Mesenchymal stem cell (in vitro differentiated cells and primary cell): ENCODE data around the gene TASL.
"Not testable (repeated sequence)": the region's sequence is repeated elsewhere in the genome, so short reads cannot be mapped to it uniquely, and the experiment has no call there.

ENCODE experiments used
- DNase-seq: peaks from one replicate; pipeline ENCODE4 v3.0.0-alpha.2; 2013
- H2AFZ ChIP-seq: one replicate; pipeline ENCODE4 v1.6.1; 2013; ENCODE audit warnings: low read depth, mild to moderate bottlenecking, control low read depth, inconsistent platforms, low read length, moderate library complexity
- H2AK5ac ChIP-seq: 2 replicates; pipeline ENCODE4 v1.6.1; 2013; ENCODE audit warnings: low read length, moderate library complexity, mild to moderate bottlenecking, inconsistent platforms; ENCODE audit not compliant: severe bottlenecking
- H2BK120ac ChIP-seq: one replicate; pipeline ENCODE4 v1.6.1; 2013; ENCODE audit warnings: low read depth, mild to moderate bottlenecking, inconsistent platforms, low read length, moderate library complexity
- H2BK12ac ChIP-seq, 2 experiments: one replicate each; pipeline ENCODE4 v1.6.1; 2013; ENCODE audit warnings: inconsistent platforms in 2 of 2, low read length in 2 of 2, mild to moderate bottlenecking in 2 of 2, moderate library complexity in 2 of 2, control low read depth in 1 of 2
- H2BK15ac ChIP-seq: one replicate; pipeline ENCODE4 v1.6.1; 2013; ENCODE audit warnings: mild to moderate bottlenecking, low read depth, inconsistent platforms; ENCODE audit not compliant: poor library complexity, severe bottlenecking
- H2BK5ac ChIP-seq: 2 replicates; pipeline ENCODE4 v1.6.1; 2013; ENCODE audit warnings: low read depth, mild to moderate bottlenecking, low read length, control low read depth, inconsistent platforms; ENCODE audit not compliant: poor library complexity, severe bottlenecking
- H3K14ac ChIP-seq, 2 experiments: one replicate each; pipeline ENCODE4 v1.6.1; 2013; ENCODE audit warnings: inconsistent platforms in 2 of 2, low read length in 2 of 2, control low read depth in 1 of 2, mild to moderate bottlenecking in 1 of 2, moderate library complexity in 1 of 2
- H3K18ac ChIP-seq, 2 experiments: one replicate each; pipeline ENCODE4 v1.6.1; 2013; ENCODE audit warnings: inconsistent platforms in 2 of 2, low read length in 2 of 2, control low read depth in 1 of 2, low read depth in 1 of 2, mild to moderate bottlenecking in 1 of 2
- H3K23ac ChIP-seq, 2 experiments: one replicate each; pipeline ENCODE4 v1.6.1; 2013; ENCODE audit warnings: inconsistent platforms in 2 of 2, low read length in 2 of 2, mild to moderate bottlenecking in 2 of 2, moderate library complexity in 2 of 2, control low read depth in 1 of 2
- H3K27ac ChIP-seq: 2 replicates; pipeline ENCODE4 v1.5.1; 2013; ENCODE audit warnings: mild to moderate bottlenecking, moderate library complexity, low read length, control low read depth, inconsistent platforms; ENCODE audit not compliant: poor library complexity, severe bottlenecking
- H3K27me3 ChIP-seq, 2 experiments: 2 replicates each; pipeline versions ENCODE4 v1.6.1 to v1.7.0; 2013; ENCODE audit warnings: low read length in 2 of 2, mild to moderate bottlenecking in 2 of 2, moderate library complexity in 2 of 2, control low read depth in 1 of 2, inconsistent platforms in 1 of 2; ENCODE audit not compliant: control insufficient read depth in 1 of 2, insufficient read depth in 1 of 2
- H3K36me3 ChIP-seq, 2 experiments: 2 replicates each; pipeline versions ENCODE4 v1.6.1 to v1.7.0; 2013; ENCODE audit warnings: low read length in 2 of 2, control low read depth in 1 of 2, inconsistent platforms in 1 of 2, low read depth in 1 of 2, mild to moderate bottlenecking in 1 of 2; ENCODE audit not compliant: insufficient read depth in 2 of 2, control insufficient read depth in 1 of 2
- H3K4ac ChIP-seq, 2 experiments: one replicate each; pipeline ENCODE4 v1.6.1; 2013; ENCODE audit warnings: inconsistent platforms in 2 of 2, low read length in 2 of 2, mild to moderate bottlenecking in 2 of 2, moderate library complexity in 2 of 2, control low read depth in 1 of 2, low read depth in 1 of 2
- H3K4me1 ChIP-seq: 2 replicates; pipeline ENCODE4 v1.6.1; 2013; ENCODE audit warnings: low read depth, low read length, control low read depth; ENCODE audit not compliant: control insufficient read depth, insufficient read depth
- H3K4me2 ChIP-seq: 2 replicates; pipeline ENCODE4 v1.6.1; 2013; ENCODE audit warnings: low read length, mild to moderate bottlenecking, inconsistent platforms; ENCODE audit not compliant: poor library complexity, severe bottlenecking
- H3K4me3 ChIP-seq, 2 experiments: 2 replicates each; pipeline versions ENCODE4 v1.5.1 to v1.7.0; 2013; ENCODE audit warnings: low read length in 2 of 2, mild to moderate bottlenecking in 2 of 2, control low read depth in 1 of 2, low read depth in 1 of 2; ENCODE audit not compliant: insufficient read depth in 1 of 2
- H3K79me1 ChIP-seq: replicated peaks from 2 replicates; pipeline ENCODE4 v1.6.1; 2013; ENCODE audit warnings: mild to moderate bottlenecking, control low read depth, low read length, inconsistent platforms; ENCODE audit not compliant: poor library complexity, severe bottlenecking
- H3K9ac ChIP-seq: 2 replicates; pipeline ENCODE4 v1.7.0; 2013; ENCODE audit warnings: mild to moderate bottlenecking, low read length, moderate library complexity
- H3K9me3 ChIP-seq: 2 replicates; pipeline ENCODE4 v1.7.0; 2013; ENCODE audit warnings: mild to moderate bottlenecking, low read length; ENCODE audit not compliant: control insufficient read depth
- H4K8ac ChIP-seq: one replicate; pipeline ENCODE4 v1.6.1; 2013; ENCODE audit warnings: inconsistent platforms, mild to moderate bottlenecking, low read length, moderate library complexity
- H4K91ac ChIP-seq: one replicate; pipeline ENCODE4 v1.6.1; 2013; ENCODE audit warnings: mild to moderate bottlenecking, low read length, inconsistent platforms
- WGBS: methylation state at CpG from one replicate; pipeline ENCODE4 v1.1.7; 2013; ENCODE audit warnings: mixed read lengths; 5-methylcytosine and 5-hydroxymethylcytosine counted together

Gene TASL

GRCh38 chrX:30570505-30570904 is 7.1 kb downstream of the TASL start:
- H3K14ac ChIP-seq = no peak overlapping the region
- H4K8ac ChIP-seq = no peak overlapping the region
- H2BK5ac ChIP-seq = no peak overlapping the region
- no peak overlapping the region for H3K9ac ChIP-seq
- peak; percentile 15 for DNase-seq
- no peak overlapping the region for H2BK12ac ChIP-seq
- no peak overlapping the region for H2BK15ac ChIP-seq
- no peak overlapping the region for H3K18ac ChIP-seq
- WGBS = 70% methylated on average over 1 of the region's 1 CpG
- no peak overlapping the region for H2AFZ ChIP-seq
- H4K91ac ChIP-seq = no peak overlapping the region
- no peak overlapping the region for H2AK5ac ChIP-seq
- H3K4me3 ChIP-seq = no peak overlapping the region
- no peak overlapping the region for H3K4me2 ChIP-seq
- no peak overlapping the region for H3K23ac ChIP-seq
- peaks cover 2% of the 10 kb centered on the region for H3K4me1 ChIP-seq
- no peaks in the 10 kb centered on the region for H3K27me3 ChIP-seq
- no peak overlapping the region for H2BK120ac ChIP-seq
- H3K27ac ChIP-seq = no peak overlapping the region
- no peaks in the 10 kb centered on the region for H3K9me3 ChIP-seq
- H3K4ac ChIP-seq = no peak overlapping the region
- no peaks in the 10 kb centered on the region for H3K79me1 ChIP-seq
- H3K36me3 ChIP-seq = no peaks in the 10 kb centered on the region

- H3K18ac ChIP-seq = no peak overlapping the region
- H3K36me3 ChIP-seq = no peaks in the 10 kb centered on the region
- no peak overlapping the region for H3K4ac ChIP-seq
- H3K14ac ChIP-seq = no peak overlapping the region
- WGBS = 20% methylated on average over 4 of the region's 4 CpGs
- no peak overlapping the region for H3K4me3 ChIP-seq
- H3K27ac ChIP-seq = peak overlapping the region; percentile 76
- no peak overlapping the region for H3K4me2 ChIP-seq
- H3K9me3 ChIP-seq = no peaks in the 10 kb centered on the region
- no peaks in the 10 kb centered on the region for H3K79me1 ChIP-seq
- peak; percentile 76 for DNase-seq
- no peak overlapping the region for H4K8ac ChIP-seq
- H2BK15ac ChIP-seq = no peak overlapping the region
- no peak overlapping the region for H3K9ac ChIP-seq
- H4K91ac ChIP-seq = no peak overlapping the region
- H2AK5ac ChIP-seq = no peak overlapping the region
- no peak overlapping the region for H2AFZ ChIP-seq
- H2BK12ac ChIP-seq = no peak overlapping the region
- no peak overlapping the region for H2BK120ac ChIP-seq
- no peaks in the 10 kb centered on the region for H3K27me3 ChIP-seq
- H2BK5ac ChIP-seq = no peak overlapping the region
- H3K4me1 ChIP-seq = peaks cover 2% of the 10 kb centered on the region
- H3K23ac ChIP-seq = no peak overlapping the region
These were observed 9.4 kb downstream of the TASL start for GRCh38 chrX:30568136-30568535.

GRCh38 chrX:30563070-30563469 is 14.5 kb downstream of the TASL start:
- H3K14ac ChIP-seq, H3K27ac ChIP-seq, H2BK120ac ChIP-seq, H2AFZ ChIP-seq, H3K4me2 ChIP-seq, H3K4me3 ChIP-seq, H3K79me1 ChIP-seq, H2BK15ac ChIP-seq, H3K4me1 ChIP-seq, H2BK5ac ChIP-seq, H3K18ac ChIP-seq, H3K27me3 ChIP-seq, H4K8ac ChIP-seq, DNase-seq, H3K9ac ChIP-seq, H3K4ac ChIP-seq, H3K9me3 ChIP-seq, H2BK12ac ChIP-seq, H3K23ac ChIP-seq, H2AK5ac ChIP-seq, H4K91ac ChIP-seq, H3K36me3 ChIP-seq: not testable (repeated sequence)
- WGBS = 67% methylated on average over 2 of the region's 5 CpGs

- peak; percentile 41 for DNase-seq
- Histone ChIP-seq H3K27ac (no peak overlapping the region), H4K91ac (no peak overlapping the region), H2AK5ac (no peak overlapping the region), H2AFZ (no peak overlapping the region), H3K4me1 (no peaks in the 10 kb centered on the region), H3K27me3 (peaks cover 0 to 6% of the 10 kb centered on the region in 2 experiments), H3K23ac (no peak overlapping the region), H3K14ac (no peak overlapping the region), H3K4me2 (no peak overlapping the region), H3K18ac (no peak overlapping the region), H3K9me3 (no peaks in the 10 kb centered on the region), H3K9ac (no peak overlapping the region), H2BK5ac (no peak overlapping the region), H4K8ac (no peak overlapping the region), H2BK15ac (no peak overlapping the region), H2BK12ac (no peak overlapping the region), H3K79me1 (no peaks in the 10 kb centered on the region), H3K36me3 (no peaks in the 10 kb centered on the region), H3K4me3 (no peak overlapping the region), H3K4ac (no peak overlapping the region), H2BK120ac (no peak overlapping the region)
- WGBS = no CpG with 5 or more reads among the region's 2 CpGs
These were observed 16.4 kb downstream of the TASL start for GRCh38 chrX:30561191-30561590.
